Esophagus squamous epithelium (tissue), 5 donors: Measurements from ENCODE around the gene GRIK4. TPM values are rescaled to one million over a fixed set of nuclear protein-coding genes. Genes with fewer than 3 reads are reported as not detected.

ENCODE experiments used
- DNase-seq: peaks from one replicate; lab custom pipeline; 2025; lab: John Stamatoyannopoulos, UW
- H3K27ac ChIP-seq, 4 donors: fragments of 200-600 bp; sonication (generic); one replicate each; pipeline ENCODE4 v1.5.1; 2016 to 2019; ENCODE audit warnings: mild to moderate bottlenecking in 1 of 4
- H3K27me3 ChIP-seq, 4 donors: fragments of 200-600 bp; sonication (generic); 1 replicate in 3 of 4; 2 replicates in 1 of 4; pipeline versions ENCODE4 v1.5.1 to v1.6.0; 2017 to 2021; ENCODE audit warnings: antibody characterized with exemption in 1 of 4
- H3K36me3 ChIP-seq, 3 donors: fragments of 200-600 bp; sonication (generic); one replicate each; pipeline ENCODE4 v1.5.1; 2016 to 2019
- H3K4me1 ChIP-seq, 3 donors: fragments of 200-600 bp; sonication (generic); one replicate each; pipeline ENCODE4 v1.5.1; 2017 to 2019
- H3K4me3 ChIP-seq, 4 donors: fragments of 200-600 bp; sonication (generic); 1 replicate in 3 of 4; 2 replicates in 1 of 4; pipeline ENCODE4 v1.5.1; 2016 to 2019; ENCODE audit warnings: mild to moderate bottlenecking in 2 of 4, moderate library complexity in 1 of 4
- H3K9me3 ChIP-seq, 3 donors: fragments of 200-600 bp; sonication (generic); one replicate each; pipeline ENCODE4 v1.5.1; 2016 to 2019
- POLR2A ChIP-seq, 4 donors: fragments of 450-650 bp; IDR thresholded peaks; one replicate each; pipeline ENCODE4 v1.6.1; 2017; ENCODE audit warnings: antibody characterized with exemption in 4 of 4, mild to moderate bottlenecking in 4 of 4, moderate library complexity in 3 of 4
- WGBS, 2 donors: methylation state at CpG; one replicate each; pipeline ENCODE4 v1.1.5; 2018; 5-methylcytosine and 5-hydroxymethylcytosine counted together
- intact Hi-C: fragments of 100-400 bp; cut with DNase I; formaldehyde crosslinking; loops from one replicate; pipeline ENCODE4 v1.15.0; 2022
- total RNA-seq, 4 donors: library from RNA; depleted of rRNA; stranded (reverse); fragments of >200 nt; gene quantifications; one replicate each; pipeline ENCODE4 v1.1.0, GENCODE V29; 2016
- TF ChIP-seq, protein P1 (sequence below), 6 experiments: fragments of 450-650 bp in 4 of 6; fragments of 200-600 bp in 2 of 6; sonication (generic) in 2 of 6; IDR thresholded peaks; one replicate each; pipeline ENCODE4 v1.5.1; 2016 to 2019; ENCODE audit warnings: antibody characterized with exemption in 6 of 6, mild to moderate bottlenecking in 4 of 6, moderate library complexity in 4 of 6
- donor health status: DM: yes; HTN: yes; CAD: no.

The GRIK4 gene
- total RNA-seq, 4 donors from 2014 or later: 0.15 to 0.19 TPM; not detected in 2

DNA sequence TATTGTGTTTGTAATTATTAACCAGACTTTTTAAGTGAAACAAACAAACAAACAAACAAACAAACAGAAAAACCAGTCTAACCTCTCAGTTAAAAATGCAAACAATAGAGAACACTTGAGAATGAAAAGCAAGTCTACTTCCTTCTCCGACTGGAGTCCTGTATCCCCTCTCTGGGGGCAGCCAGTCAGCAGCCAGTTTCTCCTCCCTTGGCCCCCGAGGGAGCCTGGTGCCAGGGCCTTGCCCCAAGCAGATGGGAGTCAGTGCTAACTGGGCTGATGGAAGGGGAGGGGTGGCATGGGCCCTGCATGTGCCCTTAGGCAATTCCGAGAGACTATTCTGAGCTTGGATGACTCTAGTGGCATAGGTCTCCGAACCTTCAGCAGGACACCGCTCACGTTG is 137.2 kb downstream of the GRIK4 start:
- DNase-seq: no peak
- intact Hi-C loops: no loop called here
- Histone ChIP-seq H3K9me3 (no peaks in the 10 kb centered on the region), H3K4me3 (no peak overlapping the region), H3K27me3 (peaks cover 0 to 21% (median 0%) of the 10 kb centered on the region in 4 donors), H3K36me3 (no peaks in the 10 kb centered on the region), H3K27ac (no peak overlapping the region), H3K4me1 (no peaks in the 10 kb centered on the region)
- no peak for TF ChIP-seq POLR2A (IDR thresholded peaks at IDR 0.05)
- TF ChIP-seq, protein P1, sequence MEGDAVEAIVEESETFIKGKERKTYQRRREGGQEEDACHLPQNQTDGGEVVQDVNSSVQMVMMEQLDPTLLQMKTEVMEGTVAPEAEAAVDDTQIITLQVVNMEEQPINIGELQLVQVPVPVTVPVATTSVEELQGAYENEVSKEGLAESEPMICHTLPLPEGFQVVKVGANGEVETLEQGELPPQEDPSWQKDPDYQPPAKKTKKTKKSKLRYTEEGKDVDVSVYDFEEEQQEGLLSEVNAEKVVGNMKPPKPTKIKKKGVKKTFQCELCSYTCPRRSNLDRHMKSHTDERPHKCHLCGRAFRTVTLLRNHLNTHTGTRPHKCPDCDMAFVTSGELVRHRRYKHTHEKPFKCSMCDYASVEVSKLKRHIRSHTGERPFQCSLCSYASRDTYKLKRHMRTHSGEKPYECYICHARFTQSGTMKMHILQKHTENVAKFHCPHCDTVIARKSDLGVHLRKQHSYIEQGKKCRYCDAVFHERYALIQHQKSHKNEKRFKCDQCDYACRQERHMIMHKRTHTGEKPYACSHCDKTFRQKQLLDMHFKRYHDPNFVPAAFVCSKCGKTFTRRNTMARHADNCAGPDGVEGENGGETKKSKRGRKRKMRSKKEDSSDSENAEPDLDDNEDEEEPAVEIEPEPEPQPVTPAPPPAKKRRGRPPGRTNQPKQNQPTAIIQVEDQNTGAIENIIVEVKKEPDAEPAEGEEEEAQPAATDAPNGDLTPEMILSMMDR (IDR thresholded peaks at IDR 0.05): no peak
- WGBS, 2 donors: 76 to 78% methylated on average over 5 to 6 of the region's 6 CpGs

DNA sequence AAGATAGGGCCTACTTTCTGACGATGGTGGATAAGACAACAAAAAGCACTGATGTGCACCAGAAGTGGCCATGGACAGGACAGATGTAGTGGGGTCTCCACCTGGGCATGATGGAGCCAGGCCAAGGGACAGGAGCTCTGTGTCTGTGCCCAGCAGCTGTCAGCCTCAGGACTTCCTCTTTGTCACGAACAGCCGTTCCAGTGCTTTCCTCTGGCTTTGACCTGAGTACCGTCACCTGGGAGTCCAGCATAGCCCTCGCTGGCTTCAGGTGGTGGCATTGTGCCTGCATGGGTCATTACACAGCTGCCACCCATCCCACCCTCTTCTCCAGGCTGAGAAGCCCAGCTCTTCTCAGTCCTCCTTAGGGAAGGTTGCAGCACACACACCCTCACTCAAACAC is 137.8 kb downstream of the GRIK4 start:
- H3K36me3 ChIP-seq: no peaks in the 10 kb centered on the region
- DNase-seq: no peak
- no peak for TF ChIP-seq POLR2A (IDR thresholded peaks at IDR 0.05)
- TF ChIP-seq, protein P1 (IDR thresholded peaks at IDR 0.05): no peak
- H3K9me3 ChIP-seq: no peaks in the 10 kb centered on the region
- 37 to 67% methylated on average over 4 of the region's 5 CpGs for WGBS, 2 donors
- no peaks in the 10 kb centered on the region for H3K4me1 ChIP-seq
- intact Hi-C loops: no loop called here
- no peak overlapping the region for H3K27ac ChIP-seq
- no peak overlapping the region for H3K4me3 ChIP-seq
- peaks cover 0 to 21% (median 0%) of the 10 kb centered on the region in 4 donors for H3K27me3 ChIP-seq

DNA sequence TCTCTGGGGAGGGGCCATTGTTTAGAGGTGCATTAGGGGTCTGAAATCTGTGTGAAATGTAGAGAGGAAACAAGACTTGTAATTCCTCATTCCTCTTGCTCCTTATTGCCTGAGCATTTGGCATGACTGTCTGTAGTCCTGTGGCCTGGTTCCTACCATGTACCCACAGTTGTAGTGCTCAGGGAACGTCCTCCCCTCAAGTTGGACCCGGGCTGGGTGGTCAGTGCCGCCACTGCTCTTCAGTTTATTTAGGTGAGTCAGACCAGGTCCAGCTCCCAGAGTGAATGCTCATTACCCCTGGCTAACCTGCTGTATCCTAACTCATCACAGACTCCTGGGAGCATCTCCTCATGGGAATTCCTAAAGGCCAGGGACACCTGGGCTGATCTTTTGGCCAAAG is 139.8 kb downstream of the GRIK4 start:
- intact Hi-C loops: no loop called here
- WGBS, 2 donors: 55 to 63% methylated on average over 1 to 3 of the region's 3 CpGs
- H3K9me3 ChIP-seq: no peaks in the 10 kb centered on the region

DNA sequence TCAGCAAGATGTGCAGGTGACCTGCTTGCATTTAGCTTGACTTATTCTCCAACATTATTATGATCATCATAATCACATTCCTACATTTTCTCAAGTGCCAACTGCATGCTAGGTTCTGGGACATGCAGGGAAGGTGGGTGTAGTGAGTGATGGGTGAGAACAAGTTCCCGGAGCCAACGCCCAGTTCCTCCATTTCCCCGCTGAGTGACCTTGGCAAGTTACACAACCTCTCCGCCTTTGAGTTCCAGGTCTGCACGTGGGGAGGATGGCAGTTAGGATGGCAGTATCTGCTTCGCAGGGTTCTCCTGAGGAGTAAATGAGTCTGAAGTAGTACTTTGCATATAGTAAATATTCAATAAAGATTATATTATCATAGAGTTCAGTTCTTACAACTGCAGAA is 140.3 kb downstream of the GRIK4 start:
- Histone ChIP-seq H3K4me3 (no peak overlapping the region), H3K36me3 (no peaks in the 10 kb centered on the region), H3K4me1 (no peaks in the 10 kb centered on the region), H3K27me3 (peaks cover 0 to 12% (median 0%) of the 10 kb centered on the region in 4 donors), H3K9me3 (no peaks in the 10 kb centered on the region), H3K27ac (no peak overlapping the region)
- WGBS, 2 donors: 71 to 73% methylated on average over 6 of the region's 6 CpGs
- no peak for DNase-seq
- intact Hi-C loops: no loop called here
- TF ChIP-seq, protein P1 (IDR thresholded peaks at IDR 0.05): no peak
- TF ChIP-seq POLR2A (IDR thresholded peaks at IDR 0.05): no peak

More for the DNA sequence above, 139.8 kb downstream of the GRIK4 start:
- Histone ChIP-seq H3K36me3 (no peaks in the 10 kb centered on the region), H3K4me1 (no peaks in the 10 kb centered on the region), H3K27ac (no peak overlapping the region), H3K4me3 (no peak overlapping the region), H3K27me3 (peaks cover 0 to 12% (median 0%) of the 10 kb centered on the region in 4 donors)
- TF ChIP-seq, protein P1 (IDR thresholded peaks at IDR 0.05): no peak
- TF ChIP-seq POLR2A (IDR thresholded peaks at IDR 0.05): no peak
- DNase-seq: no peak

DNA sequence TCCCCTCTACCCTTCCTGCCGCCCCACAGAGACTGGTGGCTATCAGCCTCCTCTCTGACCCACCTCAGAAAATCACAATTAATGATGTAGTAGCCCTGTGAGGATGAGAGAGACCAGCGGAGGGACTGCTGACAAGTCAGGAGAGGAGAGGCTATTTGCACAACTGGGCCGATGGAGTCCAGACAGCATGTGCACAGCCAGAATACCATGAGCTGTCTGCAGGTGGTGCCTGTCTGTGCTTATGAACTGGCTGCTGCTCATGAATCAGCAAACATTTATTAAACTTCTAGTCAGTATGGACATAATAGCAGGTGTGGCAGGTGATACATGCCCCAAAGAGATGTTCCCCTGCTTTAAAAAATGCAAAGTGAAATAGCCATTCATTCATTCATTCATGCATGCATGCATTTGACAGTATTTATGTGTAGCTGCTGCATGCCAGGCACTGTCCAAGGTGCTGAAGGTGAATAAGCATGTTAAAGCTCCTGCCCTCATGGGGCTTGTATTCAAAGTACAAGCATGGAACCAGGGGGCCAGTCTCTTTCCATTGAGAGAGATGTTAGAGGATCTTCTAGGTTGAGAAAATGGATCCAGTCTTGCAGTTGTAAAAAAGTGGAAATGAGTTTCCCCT is 141.3 kb downstream of the GRIK4 start:
- TF ChIP-seq, protein P1 (IDR thresholded peaks at IDR 0.05): no peak
- no peak for TF ChIP-seq POLR2A (IDR thresholded peaks at IDR 0.05)
- H3K27me3 ChIP-seq: peaks cover 0 to 12% (median 0%) of the 10 kb centered on the region in 4 donors
- intact Hi-C loops: no loop called here
- 85 to 100% methylated on average over 1 to 3 of the region's 3 CpGs for WGBS, 2 donors
- no peaks in the 10 kb centered on the region for H3K36me3 ChIP-seq
- DNase-seq: no peak
- H3K4me3 ChIP-seq: no peak overlapping the region
- H3K27ac ChIP-seq: no peak overlapping the region
- no peaks in the 10 kb centered on the region for H3K9me3 ChIP-seq
- no peaks in the 10 kb centered on the region for H3K4me1 ChIP-seq
